SK-N-SH (cell line): ENCODE measurements around the gene MAPT. TPM values are rescaled to one million over a fixed set of nuclear protein-coding genes. Genes with fewer than 3 reads are reported as not detected.

Experiments
- CTCF ChIA-PET: fragments of 300-600, 350-600 bp; formaldehyde crosslinking; extraction: SDS; loops from one replicate; lab custom pipeline; 2021; lab: Yijun Ruan, JAX
- POLR2A ChIA-PET: fragments of 350-600 bp; sonication (Branson Sonifier 250); formaldehyde crosslinking; extraction: SDS; loops from one replicate; lab custom pipeline; 2020; ENCODE audit warnings: antibody characterized with exemption, inconsistent platforms; lab: Yijun Ruan, JAX
- DNase-seq: peaks from one replicate; pipeline ENCODE4 v3.0.0; 2012
- H2AFZ ChIP-seq: fragments of 200-600 bp; sonication (generic); 2 replicates; pipeline ENCODE4 v1.8.1; 2016; ENCODE audit warnings: antibody characterized with exemption, mild to moderate bottlenecking, low read depth
- H3F3A ChIP-seq: fragments of 200-600 bp; sonication (generic); replicated peaks from 2 replicates; pipeline ENCODE3; 2016; ENCODE audit warnings: antibody characterized with exemption, mild to moderate bottlenecking; ENCODE audit not compliant: insufficient read depth
- H3K27ac ChIP-seq, 2 experiments: fragments of 200-500 bp in 1 of 2; fragments of 200-600 bp in 1 of 2; sonication (Bioruptor generic) in 1 of 2; sonication (generic), shearing (Covaris generic) in 1 of 2; 2 replicates each; pipeline versions ENCODE4 v1.5.1 to v1.6.1; 2014 to 2016; ENCODE audit warnings: low read depth in 2 of 2, inconsistent platforms in 1 of 2, low read length in 1 of 2, mild to moderate bottlenecking in 1 of 2, mixed read lengths in 1 of 2
- H3K27me3 ChIP-seq: fragments of 200-600 bp; sonication (generic), shearing (Covaris generic); 2 replicates; pipeline ENCODE4 v1.6.1; 2016; ENCODE audit warnings: mixed run types; ENCODE audit not compliant: insufficient read depth
- H3K36me3 ChIP-seq, 2 experiments: fragments of 200-500 bp in 1 of 2; fragments of 200-600 bp in 1 of 2; sonication (Bioruptor generic) in 1 of 2; sonication (generic) in 1 of 2; replicated peaks in 1 of 2; 2 replicates each; pipeline versions ENCODE3 to v1.5.1; 2014 to 2016; ENCODE audit warnings: low read length in 1 of 2, mild to moderate bottlenecking in 1 of 2; ENCODE audit not compliant: insufficient read depth in 2 of 2, control insufficient read depth in 1 of 2
- H3K4me1 ChIP-seq, 2 experiments: fragments of 200-500 bp in 1 of 2; fragments of 200-600 bp in 1 of 2; sonication (Bioruptor generic) in 1 of 2; sonication (generic), shearing (Covaris generic) in 1 of 2; 2 replicates each; pipeline versions ENCODE4 v1.5.1 to v1.6.1; 2014 to 2016; ENCODE audit warnings: low read depth in 1 of 2, low read length in 1 of 2, mixed run types in 1 of 2; ENCODE audit not compliant: insufficient read depth in 2 of 2, control insufficient read depth in 1 of 2
- H3K4me2 ChIP-seq: fragments of 200-600 bp; sonication (generic), shearing (Covaris generic); 2 replicates; pipeline ENCODE4 v1.6.1; 2017; ENCODE audit warnings: mixed run types
- H3K4me3 ChIP-seq, 2 experiments: fragments of 200-500 bp in 1 of 2; fragments of 200-600 bp in 1 of 2; sonication (Bioruptor generic) in 1 of 2; sonication (generic), shearing (Covaris generic) in 1 of 2; 2 replicates each; pipeline versions ENCODE4 v1.5.1 to v1.8.1; 2014 to 2016; ENCODE audit warnings: low read depth in 2 of 2, inconsistent platforms in 1 of 2, low read length in 1 of 2, mild to moderate bottlenecking in 1 of 2, mixed read lengths in 1 of 2, moderate library complexity in 1 of 2
- H3K79me2 ChIP-seq: fragments of 200-600 bp; sonication (generic); 2 replicates; pipeline ENCODE4 v1.8.1; 2017; ENCODE audit warnings: mild to moderate bottlenecking; ENCODE audit not compliant: insufficient read depth
- H3K9ac ChIP-seq: fragments of 200-600 bp; sonication (generic); 2 replicates; pipeline ENCODE4 v1.6.1; 2017; ENCODE audit warnings: mixed run types
- H3K9me2 ChIP-seq: fragments of 200-600 bp; sonication (generic); 2 replicates; pipeline ENCODE4 v1.6.1; 2017; ENCODE audit warnings: mixed run types
- H3K9me3 ChIP-seq: fragments of 200-600 bp; sonication (generic); 2 replicates; pipeline ENCODE4 v1.6.1; 2017; ENCODE audit warnings: mixed run types, mild to moderate bottlenecking, moderate library complexity
- H4K20me1 ChIP-seq: fragments of 200-600 bp; sonication (generic); 2 replicates; pipeline ENCODE4 v1.6.1; 2017; ENCODE audit warnings: mild to moderate bottlenecking, mixed run types; ENCODE audit not compliant: insufficient read depth
- CHD2 ChIP-seq: fragments of 150-350 bp; IDR thresholded peaks from 2 replicates; pipeline ENCODE4 v1.6.1; 2018; ENCODE audit warnings: low read length; ENCODE audit not compliant: partially characterized antibody
- EP300 ChIP-seq, 2 experiments: IDR thresholded peaks; 2 replicates each; pipeline versions ENCODE4 v1.4.0 to v1.6.1; 2012; ENCODE audit warnings: borderline replicate concordance in 1 of 2, low read depth in 1 of 2, low read length in 1 of 2
- EZH2phosphoT487 ChIP-seq: fragments of 200-600 bp; sonication (generic); IDR thresholded peaks from 2 replicates; pipeline ENCODE4 v1.6.1; 2017; ENCODE audit warnings: low read depth, mixed run types, mild to moderate bottlenecking, antibody characterized with exemption, moderate library complexity, borderline replicate concordance
- FOXJ3 ChIP-seq: sonication (generic); formaldehyde crosslinking; IDR thresholded peaks from 2 replicates; pipeline ENCODE4 v1.5.1; 2020; ENCODE audit warnings: mild to moderate bottlenecking, missing genetic modification reagents
- FOXM1 ChIP-seq: IDR thresholded peaks from 2 replicates; pipeline ENCODE4 v1.4.0; 2012; ENCODE audit warnings: low read depth, mild to moderate bottlenecking
- GABPA ChIP-seq: IDR thresholded peaks from 2 replicates; pipeline ENCODE4 v1.4.0; 2012; ENCODE audit warnings: low read depth, mild to moderate bottlenecking
- GATA2 ChIP-seq: sonication (generic); formaldehyde crosslinking; IDR thresholded peaks from 2 replicates; pipeline ENCODE4 v1.5.0; 2020; ENCODE audit warnings: mild to moderate bottlenecking, missing genetic modification reagents
- JUND ChIP-seq: IDR thresholded peaks from 2 replicates; pipeline ENCODE4 v1.4.0; 2012
- MXI1 ChIP-seq: IDR thresholded peaks from 2 replicates; pipeline ENCODE4 v1.6.1; 2012; ENCODE audit warnings: mild to moderate bottlenecking, low read depth, low read length, improper control_type of control experiment
- NFIC ChIP-seq: IDR thresholded peaks from 2 replicates; pipeline ENCODE4 v1.4.0; 2012; ENCODE audit warnings: borderline replicate concordance
- NRF1 ChIP-seq: IDR thresholded peaks from 2 replicates; pipeline ENCODE4 v1.6.1; 2012; ENCODE audit warnings: low read depth, mild to moderate bottlenecking, low read length
- POLR2AphosphoS5 ChIP-seq: IDR thresholded peaks from 2 replicates; pipeline ENCODE4 v1.6.1; 2012; ENCODE audit warnings: low read depth, low read length
- RCOR1 ChIP-seq: fragments of 150-350 bp; IDR thresholded peaks from 2 replicates; pipeline ENCODE4 v1.6.1; 2017; ENCODE audit warnings: antibody characterized with exemption, low read length
- REST ChIP-seq: IDR thresholded peaks from 2 replicates; pipeline ENCODE4 v1.6.1; 2012; ENCODE audit warnings: mild to moderate bottlenecking, low read depth, low read length, moderate library complexity
- TAF1 ChIP-seq: IDR thresholded peaks from 2 replicates; pipeline ENCODE4 v1.6.1; 2012; ENCODE audit warnings: low read depth, mild to moderate bottlenecking, low read length, moderate library complexity, borderline replicate concordance
- TCF12 ChIP-seq: IDR thresholded peaks from 2 replicates; pipeline ENCODE4 v1.4.0; 2012
- TEAD4 ChIP-seq: IDR thresholded peaks from 2 replicates; pipeline ENCODE4 v1.4.0; 2012; ENCODE audit warnings: mild to moderate bottlenecking, borderline replicate concordance; ENCODE audit not compliant: insufficient read depth
- YY1 ChIP-seq: IDR thresholded peaks from 2 replicates; pipeline ENCODE4 v1.4.0; 2012; ENCODE audit warnings: low read depth, mild to moderate bottlenecking
- WGBS: methylation state at CpG from one replicate; pipeline ENCODE4 v1.1.6; 2017; ENCODE audit warnings: low lambda C conversion rate; 5-methylcytosine and 5-hydroxymethylcytosine counted together
- polyA plus RNA-seq, 3 experiments: library from polyadenylated mRNA; depleted of rRNA; stranded (reverse); fragments of >200 nt; gene quantifications; 2 replicates each; pipeline ENCODE4 v1.2.3, GENCODE V29; 2012
- TF ChIP-seq, protein P1 (sequence below): IDR thresholded peaks from 2 replicates; pipeline ENCODE4 v1.4.0; 2012; ENCODE audit warnings: low read depth, borderline replicate concordance
- TF ChIP-seq, protein P2 (sequence below): IDR thresholded peaks from 2 replicates; pipeline ENCODE4 v1.4.0; 2012; ENCODE audit warnings: low read depth, borderline replicate concordance

The MAPT gene
- polyA plus RNA-seq, 1 of the 3 experiments (the other 2 are of a cell fraction), result 0.74 TPM

DNA sequence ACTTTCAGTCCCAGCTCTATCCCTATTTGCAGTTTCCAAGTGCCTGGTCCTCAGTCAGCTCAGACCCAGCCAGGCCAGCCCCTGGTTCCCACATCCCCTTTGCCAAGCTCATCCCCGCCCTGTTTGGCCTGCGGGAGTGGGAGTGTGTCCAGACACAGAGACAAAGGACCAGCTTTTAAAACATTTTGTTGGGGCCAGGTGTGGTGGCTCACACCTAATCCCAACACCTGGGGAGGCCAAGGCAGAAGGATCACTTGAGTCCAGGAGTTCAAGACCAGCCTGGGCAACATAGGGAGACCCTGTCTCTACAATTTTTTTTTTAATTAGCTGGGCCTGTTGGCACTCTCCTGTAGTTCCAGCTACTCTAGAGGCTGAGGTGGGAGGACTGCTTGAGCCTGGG lies 106.4 kb downstream of the MAPT start (continued):
- TF ChIP-seq EP300 (IDR thresholded peaks at IDR 0.05; ENCODE audit: borderline replicate concordance in 1 of 2, low read depth in 1 of 2, low read length in 1 of 2) (no peak), NFIC (no peak), FOXM1 (no peak), JUND (no peak), GABPA (no peak), TCF12 (no peak)
- TF ChIP-seq, protein P1, sequence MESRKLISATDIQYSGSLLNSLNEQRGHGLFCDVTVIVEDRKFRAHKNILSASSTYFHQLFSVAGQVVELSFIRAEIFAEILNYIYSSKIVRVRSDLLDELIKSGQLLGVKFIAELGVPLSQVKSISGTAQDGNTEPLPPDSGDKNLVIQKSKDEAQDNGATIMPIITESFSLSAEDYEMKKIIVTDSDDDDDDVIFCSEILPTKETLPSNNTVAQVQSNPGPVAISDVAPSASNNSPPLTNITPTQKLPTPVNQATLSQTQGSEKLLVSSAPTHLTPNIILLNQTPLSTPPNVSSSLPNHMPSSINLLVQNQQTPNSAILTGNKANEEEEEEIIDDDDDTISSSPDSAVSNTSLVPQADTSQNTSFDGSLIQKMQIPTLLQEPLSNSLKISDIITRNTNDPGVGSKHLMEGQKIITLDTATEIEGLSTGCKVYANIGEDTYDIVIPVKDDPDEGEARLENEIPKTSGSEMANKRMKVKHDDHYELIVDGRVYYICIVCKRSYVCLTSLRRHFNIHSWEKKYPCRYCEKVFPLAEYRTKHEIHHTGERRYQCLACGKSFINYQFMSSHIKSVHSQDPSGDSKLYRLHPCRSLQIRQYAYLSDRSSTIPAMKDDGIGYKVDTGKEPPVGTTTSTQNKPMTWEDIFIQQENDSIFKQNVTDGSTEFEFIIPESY, result no peak
- TF ChIP-seq, protein P2, sequence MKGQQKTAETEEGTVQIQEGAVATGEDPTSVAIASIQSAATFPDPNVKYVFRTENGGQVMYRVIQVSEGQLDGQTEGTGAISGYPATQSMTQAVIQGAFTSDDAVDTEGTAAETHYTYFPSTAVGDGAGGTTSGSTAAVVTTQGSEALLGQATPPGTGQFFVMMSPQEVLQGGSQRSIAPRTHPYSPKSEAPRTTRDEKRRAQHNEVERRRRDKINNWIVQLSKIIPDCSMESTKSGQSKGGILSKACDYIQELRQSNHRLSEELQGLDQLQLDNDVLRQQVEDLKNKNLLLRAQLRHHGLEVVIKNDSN, result no peak

DNA sequence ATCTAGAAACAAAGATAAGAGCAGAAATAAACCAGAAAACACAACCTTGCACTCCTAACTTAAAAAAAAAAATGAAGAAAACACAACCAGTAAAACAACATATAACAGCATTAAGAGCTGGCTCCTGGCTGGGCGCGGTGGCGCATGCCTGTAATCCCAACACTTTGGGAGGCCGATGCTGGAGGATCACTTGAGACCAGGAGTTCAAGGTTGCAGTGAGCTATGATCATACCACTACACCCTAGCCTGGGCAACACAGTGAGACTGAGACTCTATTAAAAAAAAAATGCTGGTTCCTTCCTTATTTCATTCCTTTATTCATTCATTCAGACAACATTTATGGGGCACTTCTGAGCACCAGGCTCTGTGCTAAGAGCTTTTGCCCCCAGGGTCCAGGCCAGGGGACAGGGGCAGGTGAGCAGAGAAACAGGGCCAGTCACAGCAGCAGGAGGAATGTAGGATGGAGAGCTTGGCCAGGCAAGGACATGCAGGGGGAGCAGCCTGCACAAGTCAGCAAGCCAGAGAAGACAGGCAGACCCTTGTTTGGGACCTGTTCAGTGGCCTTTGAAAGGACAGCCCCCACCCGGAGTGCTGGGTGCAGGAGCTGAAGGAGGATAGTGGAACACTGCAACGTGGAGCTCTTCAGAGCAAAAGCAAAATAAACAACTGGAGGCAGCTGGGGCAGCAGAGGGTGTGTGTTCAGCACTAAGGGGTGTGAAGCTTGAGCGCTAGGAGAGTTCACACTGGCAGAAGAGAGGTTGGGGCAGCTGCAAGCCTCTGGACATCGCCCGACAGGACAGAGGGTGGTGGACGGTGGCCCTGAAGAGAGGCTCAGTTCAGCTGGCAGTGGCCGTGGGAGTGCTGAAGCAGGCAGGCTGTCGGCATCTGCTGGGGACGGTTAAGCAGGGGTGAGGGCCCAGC lies 107.3 kb downstream of the MAPT start:
- Histone ChIP-seq H3F3A (no peaks in the 10 kb centered on the region), H3K27me3 (no peaks in the 10 kb centered on the region), H4K20me1 (no peaks in the 10 kb centered on the region), H3K4me3 (no peak overlapping the region), H3K4me1 (peaks cover 0 to 9% of the 10 kb centered on the region in 2 experiments; a peak in 1 of 4 replicates), H3K9ac (no peak overlapping the region), H3K9me3 (no peaks in the 10 kb centered on the region), H2AFZ (no peak overlapping the region), H3K79me2 (no peaks in the 10 kb centered on the region), H3K4me2 (no peak overlapping the region), H3K27ac (no peak overlapping the region), H3K9me2 (no peaks in the 10 kb centered on the region), H3K36me3 (no peaks in the 10 kb centered on the region)
- WGBS, result 67% methylated on average over 12 of the region's 13 CpGs
- POLR2A ChIA-PET, result no interaction called here
- CTCF ChIA-PET, result interaction anchor here (0.6 to 8.5 kb wide), 44 partner anchors 10 to 867 kb away, joined by 3 to 104 read pairs (median 4); partner anchors contain the start of genes ACBD4 and KANSL1
- no peak for TF ChIP-seq GABPA
- TF ChIP-seq, protein P2, result no peak
- TF ChIP-seq TEAD4, result no peak
- TF ChIP-seq NRF1, result no peak
- TF ChIP-seq EZH2phosphoT487, result no peak
- no peak for TF ChIP-seq YY1
- no peak for TF ChIP-seq POLR2AphosphoS5
- TF ChIP-seq FOXJ3, result no peak
- no peak for TF ChIP-seq CHD2
- no peak for TF ChIP-seq GATA2 (CRISPR knock-in tag)
- TF ChIP-seq REST, result no peak
- no peak for TF ChIP-seq TAF1
- TF ChIP-seq NFIC, result no peak
- TF ChIP-seq MXI1, result no peak
- no peak for TF ChIP-seq RCOR1
- no peak for DNase-seq
